HCEC 1CT (cell line): Measurements from ENCODE around the gene MIA.
"Not testable (repeated sequence)": the region's sequence is repeated elsewhere in the genome, so short reads cannot be mapped to it uniquely, and the experiment has no call there.

Experiments
- DNase-seq: peaks from one replicate; pipeline ENCODE4 v3.0.0-alpha.2; 2017

Gene MIA

DNA sequence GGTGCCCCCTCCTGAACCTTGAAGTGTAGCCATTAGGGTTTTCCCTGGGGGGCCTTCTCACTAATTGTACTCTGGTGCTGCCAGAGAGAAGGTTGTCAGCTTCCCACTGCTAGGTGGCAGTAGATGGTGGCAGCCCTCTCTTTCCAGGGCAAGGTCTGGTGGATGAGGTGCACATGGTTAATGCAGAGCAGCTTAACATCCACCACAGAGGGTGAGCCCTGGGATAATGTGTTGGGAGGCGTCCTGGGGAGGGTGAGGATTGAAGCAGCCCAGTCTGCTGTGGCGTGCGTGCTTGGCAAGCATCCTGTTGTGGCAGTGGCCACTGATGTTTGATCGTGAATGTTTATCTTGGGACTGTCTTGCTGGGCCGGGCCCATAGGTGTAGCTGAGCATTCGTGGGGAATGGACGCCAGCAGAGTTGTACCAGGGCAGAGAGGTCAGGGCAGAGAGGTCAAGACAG lies 29.5 kb downstream of the MIA start:
- no peak for DNase-seq

DNA sequence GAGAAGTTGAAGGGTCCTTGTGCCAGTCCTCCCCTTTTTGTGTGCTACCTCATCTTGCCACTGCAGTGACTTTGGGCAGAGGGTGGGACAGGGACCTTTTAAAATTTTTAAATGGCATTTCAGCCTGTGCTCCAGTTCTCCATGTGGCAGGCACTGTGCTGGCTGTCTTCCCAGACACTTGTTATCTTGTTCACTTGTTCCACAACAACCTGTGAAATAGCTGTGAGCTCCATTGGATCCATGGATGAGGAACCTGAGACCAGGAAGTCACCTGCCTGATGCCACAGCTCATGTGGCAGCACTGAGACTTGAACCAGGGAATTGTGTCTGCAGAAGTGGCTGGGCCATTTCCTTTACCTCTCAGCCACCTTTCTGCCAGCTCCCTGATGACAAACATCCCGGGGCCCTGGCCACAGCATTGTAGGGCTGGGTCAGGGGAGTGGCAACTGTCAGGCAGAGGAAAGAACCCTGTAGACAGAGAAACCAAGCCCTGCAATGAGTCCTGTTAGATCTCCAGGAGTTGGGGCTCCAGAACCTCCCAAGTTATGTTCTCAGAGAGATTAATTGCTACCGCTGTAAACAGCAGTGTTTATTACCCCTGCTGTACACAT lies 30.0 kb downstream of the MIA start:
- no peak for DNase-seq

DNA sequence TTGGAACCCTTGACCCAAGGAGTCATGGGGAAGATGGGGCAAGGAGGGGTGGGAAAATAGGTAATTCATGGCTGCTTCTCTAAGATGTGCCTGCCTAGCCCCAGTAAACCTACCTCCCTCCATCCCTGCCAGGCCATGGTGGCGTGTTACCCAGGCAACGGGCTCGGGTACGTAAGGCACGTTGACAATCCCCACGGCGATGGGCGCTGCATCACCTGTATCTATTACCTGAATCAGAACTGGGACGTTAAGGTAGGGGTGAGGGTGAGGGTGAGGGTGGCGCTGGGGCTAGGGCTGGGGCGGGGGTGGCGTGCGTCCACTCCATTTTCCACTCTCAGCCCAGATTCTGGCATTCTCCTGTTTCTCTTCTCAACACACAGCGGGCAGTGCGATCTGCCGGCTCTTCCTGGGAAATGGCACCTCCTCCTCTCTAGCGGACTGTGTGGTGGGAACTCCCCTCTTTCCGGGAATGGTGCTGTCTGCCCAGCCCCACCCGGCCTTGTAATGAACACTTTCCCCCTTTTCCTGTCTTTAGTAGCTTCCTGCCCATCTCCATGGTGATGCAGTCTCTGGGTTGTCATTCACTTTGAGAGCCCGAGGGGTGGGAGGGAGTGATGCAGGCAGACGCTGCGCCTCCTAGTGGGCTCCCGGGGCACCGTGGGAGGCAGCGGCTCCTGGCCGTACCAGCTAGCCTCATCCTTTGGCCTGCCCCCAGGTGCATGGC lies 31.3 kb downstream of the MIA start:
- peak; percentile 94 for DNase-seq

DNA sequence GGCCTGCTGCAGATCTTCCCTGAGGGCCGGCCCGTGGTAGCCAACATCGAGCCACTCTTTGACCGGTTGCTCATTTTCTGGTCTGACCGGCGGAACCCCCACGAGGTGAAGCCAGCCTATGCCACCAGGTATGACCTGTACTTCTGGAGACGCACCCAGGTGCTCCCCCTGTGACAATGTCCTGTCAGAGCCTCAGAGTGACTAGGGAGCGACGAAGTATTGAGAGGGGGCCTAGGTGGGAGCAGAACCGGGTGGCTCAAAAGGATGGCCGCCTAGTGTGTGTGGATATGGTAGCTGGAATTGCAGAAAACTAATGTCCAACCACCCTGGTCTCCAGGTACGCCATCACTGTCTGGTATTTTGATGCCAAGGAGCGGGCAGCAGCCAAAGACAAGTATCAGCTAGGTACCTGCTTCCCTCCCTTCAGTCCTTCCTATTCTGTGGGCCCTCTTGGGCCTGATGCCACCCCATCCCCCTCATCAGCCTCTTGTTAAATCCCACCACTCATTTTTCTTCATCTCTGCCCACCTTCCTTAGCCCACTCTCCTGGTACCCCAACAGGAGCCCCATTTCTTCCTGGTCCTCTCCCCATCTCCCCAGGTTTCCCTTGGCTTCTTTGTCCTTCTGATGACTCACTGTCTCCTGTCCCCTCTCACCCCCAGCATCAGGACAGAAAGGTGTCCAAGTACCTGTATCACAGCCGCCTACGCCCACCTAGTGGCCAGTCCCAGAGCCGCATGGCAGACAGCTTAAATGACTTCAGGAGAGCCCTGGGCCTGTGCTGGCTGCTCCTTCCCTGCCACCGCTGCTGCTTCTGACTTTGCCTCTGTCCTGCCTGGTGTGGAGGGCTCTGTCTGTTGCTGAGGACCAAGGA lies 32.1 kb downstream of the MIA start:
- no peak for DNase-seq

DNA sequence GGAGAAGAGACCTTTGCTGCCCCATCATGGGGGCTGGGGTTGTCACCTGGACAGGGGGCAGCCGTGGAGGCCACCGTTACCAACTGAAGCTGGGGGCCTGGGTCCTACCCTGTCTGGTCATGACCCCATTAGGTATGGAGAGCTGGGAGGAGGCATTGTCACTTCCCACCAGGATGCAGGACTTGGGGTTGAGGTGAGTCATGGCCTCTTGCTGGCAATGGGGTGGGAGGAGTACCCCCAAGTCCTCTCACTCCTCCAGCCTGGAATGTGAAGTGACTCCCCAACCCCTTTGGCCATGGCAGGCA lies 32.7 kb downstream of the MIA start:
- DNase-seq = no peak

DNA sequence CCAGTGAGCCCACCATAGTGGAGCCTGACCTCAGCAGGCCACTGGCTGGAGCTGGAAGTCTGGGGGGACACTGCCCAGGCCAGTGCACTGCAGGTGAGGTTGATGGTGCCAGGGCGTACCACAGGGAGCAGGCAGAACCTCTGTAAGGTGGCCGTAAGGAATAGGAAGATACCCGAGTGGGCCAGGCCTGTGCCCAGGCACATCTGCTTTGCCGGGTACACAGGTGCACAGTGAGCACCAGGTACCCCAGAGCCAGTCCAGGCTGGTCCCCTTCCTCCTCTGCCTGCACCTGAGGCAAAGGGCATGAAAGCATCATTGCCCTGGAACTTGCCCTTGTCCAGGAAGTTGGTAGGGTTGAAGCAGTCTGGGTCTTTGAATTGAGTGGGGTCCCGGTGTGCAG lies 33.2 kb downstream of the MIA start:
- DNase-seq = no peak

DNA sequence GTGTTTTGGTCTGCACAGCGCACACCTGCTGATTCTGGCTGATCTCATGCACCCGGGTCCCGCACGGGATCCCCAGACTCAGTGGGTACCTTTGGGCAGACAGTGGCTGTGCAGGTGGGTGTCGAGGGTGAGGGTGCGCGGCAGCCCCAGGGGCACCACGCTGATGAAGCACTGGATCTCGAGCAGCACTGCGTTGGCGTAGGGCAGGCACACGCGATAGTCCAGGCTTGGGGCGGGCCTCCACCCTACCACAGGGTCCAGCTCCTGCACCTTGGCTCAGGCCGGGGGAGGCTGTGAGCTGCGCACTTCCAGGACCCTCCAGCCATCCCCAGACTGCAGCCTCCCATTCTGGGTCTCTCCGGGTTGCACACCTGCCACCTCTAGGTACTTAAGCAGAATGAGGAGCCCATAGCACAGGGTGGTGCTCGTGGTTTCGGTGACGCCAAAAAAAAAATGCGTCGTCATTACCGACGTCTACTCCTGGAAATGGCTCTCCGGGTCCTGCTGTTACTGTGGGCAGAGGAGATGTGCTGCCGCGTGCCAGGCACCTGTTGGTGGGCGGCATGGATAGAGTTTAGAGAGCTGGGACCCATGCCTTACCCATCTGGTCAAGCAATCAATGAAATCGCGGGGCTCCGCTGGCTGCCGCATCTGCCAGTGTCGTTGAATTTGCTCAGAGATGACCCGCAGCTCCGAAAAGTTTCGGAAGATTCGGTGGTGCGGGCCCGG lies 34.2 kb downstream of the MIA start:
- no peak for DNase-seq

DNA sequence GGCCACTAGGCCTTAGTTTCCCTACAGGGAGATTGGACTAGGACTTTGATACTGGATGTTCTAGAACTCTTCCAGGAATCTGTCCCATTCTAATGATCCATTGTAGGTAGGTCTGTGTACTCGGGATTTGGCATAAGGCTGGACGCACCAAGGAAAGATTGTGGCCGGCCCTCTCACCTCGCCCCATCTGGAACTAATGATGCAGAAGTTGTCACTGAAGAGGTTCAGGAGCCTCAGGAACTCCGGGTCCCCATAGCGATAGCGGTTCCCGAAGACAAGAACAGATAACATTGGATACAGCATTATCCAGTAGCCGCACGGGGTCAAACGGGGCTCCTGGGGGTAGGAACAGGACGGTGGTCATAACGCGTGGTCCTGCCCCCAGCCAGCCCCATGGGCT lies 34.8 kb downstream of the MIA start:
- no peak for DNase-seq

DNA sequence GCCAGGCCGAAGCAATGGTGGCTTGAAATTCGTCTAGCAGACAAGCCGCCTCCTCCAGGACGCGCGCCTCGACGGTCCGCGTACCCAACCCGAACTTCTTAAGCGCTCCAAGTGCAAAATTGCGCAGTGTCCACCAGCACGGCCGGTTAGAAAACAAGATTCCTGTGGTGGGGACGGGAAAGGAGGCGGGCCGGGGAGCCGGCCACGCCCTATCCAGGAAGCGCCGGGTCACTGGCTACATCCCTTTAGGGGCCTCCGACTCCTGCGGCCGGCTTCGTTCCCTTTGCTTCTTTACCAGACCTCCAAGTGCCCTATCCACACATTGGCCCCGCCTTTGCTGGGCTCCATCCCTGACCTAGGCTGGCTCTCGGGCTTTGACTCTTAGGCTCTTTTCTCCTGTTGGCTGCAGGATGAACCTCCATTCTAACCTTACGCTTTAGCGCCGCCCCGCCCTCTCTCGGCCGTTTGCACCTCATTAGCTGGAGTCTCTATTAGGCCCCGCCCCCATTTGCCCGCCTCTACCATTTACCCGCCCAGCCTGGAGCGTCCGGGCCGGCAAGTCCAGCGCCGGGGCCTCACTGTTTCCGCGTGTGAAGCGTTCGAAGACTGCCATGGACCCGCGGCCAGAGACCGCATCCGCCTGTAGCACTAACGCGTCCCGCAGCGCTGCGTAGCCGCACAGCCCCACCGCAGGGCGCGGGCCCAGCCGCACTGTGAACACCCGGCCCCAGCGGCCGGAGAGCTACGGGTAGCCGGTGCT lies 35.5 kb downstream of the MIA start:
- peak; percentile 82 for DNase-seq

DNA sequence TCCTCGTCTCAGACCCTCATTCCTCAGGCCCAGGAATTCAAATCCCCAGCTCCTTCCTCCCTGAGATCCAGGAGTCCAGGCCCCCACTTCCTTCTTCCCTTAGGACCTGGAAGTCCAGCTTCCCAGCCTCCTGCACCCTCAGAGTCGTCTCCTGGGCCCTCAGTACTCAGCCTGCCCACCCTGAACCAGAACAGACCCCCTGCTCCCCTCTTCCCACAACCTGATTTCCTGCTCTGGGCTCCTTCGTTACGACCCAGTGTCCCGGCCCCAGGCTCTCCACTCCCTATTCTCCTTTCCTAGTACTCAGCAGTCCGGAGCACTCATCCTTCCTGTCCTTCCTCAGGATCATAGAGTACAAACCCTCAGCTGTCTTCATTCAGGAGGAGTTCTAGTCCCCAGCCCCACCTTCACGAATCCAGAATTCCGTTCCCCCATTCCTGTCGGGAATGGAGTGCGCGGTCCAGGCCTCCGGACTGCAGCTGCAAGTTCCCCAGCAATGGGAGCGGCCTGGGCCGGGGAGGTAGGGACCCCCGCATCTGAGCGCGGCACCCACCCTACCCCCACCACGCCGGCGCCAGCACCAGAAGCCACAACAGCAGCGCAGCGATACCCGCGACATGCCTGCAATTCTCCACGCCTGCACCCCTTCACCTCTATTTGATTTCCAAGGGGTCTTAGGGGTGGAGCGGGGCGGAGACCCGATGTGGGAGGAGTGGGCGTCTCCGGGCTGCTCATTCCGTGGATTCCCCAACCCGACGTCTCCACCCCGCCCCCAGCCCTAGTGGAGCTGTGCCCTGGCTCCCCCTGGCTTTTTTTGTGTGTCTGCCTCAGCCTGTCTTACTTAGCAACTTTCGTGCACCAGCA lies 36.4 kb downstream of the MIA start:
- no peak for DNase-seq

DNA sequence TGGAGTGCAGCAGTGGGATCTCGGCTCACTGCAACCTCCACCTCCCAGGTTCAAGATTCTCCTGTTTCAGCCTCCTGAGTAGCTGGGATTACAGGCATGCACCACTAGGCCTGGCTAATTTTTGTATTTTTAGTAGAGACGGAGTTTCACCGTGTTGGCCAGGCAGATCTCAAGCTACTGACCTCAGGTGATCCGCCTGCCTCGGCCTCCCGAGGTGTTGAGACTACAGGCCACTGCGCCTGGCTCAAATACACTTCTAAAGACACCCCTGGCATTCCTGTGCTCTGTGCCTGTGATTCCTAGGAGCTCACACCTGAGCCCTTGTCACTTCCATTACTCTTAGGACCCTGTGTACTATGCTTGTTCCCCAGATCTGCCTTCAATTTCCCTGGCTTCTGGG lies 37.2 kb downstream of the MIA start:
- DNase-seq = not testable (repeated sequence)

DNA sequence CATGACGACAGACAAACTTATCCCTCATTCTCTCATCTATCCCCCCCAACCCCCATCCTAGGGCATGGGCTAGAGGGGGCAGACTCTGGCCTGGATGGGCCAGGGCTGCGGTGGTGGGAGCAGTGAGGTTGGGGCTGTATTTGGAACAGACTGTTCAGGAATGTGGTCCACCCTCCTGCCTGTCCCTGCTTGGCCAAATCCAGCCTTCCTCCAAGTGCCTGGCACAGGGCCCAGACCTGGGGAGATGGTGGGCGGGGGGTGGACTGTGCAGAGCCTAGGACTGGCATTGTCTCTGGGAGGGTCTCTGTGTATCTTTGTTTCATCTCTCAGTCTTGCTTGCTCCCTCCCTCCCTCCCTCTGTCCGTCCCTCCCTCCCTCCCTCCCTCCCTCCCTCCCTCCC lies 37.9 kb downstream of the MIA start:
- no peak for DNase-seq

DNA sequence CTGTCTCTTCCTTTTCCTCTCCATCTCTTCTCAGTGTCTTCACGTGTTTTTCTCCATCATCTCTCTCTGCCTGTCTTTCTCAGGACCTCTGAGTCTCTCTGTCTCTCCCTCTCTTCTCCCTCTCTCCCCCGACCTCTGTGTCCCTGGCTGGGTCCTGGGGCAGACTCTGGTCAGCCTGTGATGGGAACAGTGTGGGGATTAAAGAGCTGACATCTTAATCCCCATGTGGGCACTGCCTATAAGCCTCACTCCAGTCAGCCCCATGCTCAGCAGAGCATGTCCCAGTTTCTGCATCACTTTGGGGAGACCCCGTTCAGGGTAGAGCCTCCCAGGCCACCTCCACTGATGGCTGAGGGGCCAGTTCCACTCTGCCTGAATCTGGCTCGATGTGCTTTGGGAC lies 39.9 kb downstream of the MIA start:
- DNase-seq = no peak

DNA sequence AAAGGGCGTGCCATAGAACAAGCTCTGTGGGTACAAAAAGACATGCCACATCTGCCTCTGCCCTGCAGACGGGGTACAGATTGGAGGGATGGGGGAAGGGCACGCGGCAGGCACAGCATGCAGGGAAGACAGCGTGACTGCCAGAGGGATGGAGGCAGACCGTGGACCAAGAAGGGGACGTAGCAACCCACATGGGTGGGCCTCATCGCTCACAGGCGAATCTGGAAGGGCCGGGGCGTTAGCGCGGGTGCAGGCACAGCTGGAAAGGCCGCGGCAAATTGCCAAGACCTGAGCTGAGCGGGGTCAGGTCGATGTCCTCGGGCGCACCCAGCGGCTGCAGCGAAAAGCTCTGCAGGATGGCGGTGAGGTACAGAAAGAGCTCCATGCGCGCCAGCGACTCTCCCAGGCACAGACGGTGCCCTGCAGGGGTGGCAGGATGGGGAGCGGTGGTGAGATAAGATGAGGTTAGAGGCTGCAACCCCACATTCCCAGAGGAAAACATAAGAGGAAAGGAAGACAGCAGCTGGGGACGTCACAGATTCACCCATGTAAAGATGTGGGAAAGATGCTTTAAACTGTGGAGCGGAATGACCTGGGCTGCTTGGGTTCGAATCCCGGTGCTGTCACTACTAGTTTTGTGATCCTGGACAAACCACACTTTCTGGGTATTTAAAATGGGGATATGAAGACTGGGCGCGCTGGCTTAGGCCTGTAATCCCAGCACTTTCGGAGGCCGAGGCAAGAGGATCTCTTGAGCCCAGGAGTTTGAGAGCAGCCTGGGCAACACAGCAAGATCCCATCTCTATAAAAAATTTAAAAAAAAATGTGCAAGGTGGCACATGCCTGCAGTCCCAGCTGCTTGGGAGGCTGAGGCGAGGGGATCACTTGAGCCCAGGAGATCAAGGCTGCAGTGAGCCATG lies 43.4 kb downstream of the MIA start:
- DNase-seq = peak; percentile 31

DNA sequence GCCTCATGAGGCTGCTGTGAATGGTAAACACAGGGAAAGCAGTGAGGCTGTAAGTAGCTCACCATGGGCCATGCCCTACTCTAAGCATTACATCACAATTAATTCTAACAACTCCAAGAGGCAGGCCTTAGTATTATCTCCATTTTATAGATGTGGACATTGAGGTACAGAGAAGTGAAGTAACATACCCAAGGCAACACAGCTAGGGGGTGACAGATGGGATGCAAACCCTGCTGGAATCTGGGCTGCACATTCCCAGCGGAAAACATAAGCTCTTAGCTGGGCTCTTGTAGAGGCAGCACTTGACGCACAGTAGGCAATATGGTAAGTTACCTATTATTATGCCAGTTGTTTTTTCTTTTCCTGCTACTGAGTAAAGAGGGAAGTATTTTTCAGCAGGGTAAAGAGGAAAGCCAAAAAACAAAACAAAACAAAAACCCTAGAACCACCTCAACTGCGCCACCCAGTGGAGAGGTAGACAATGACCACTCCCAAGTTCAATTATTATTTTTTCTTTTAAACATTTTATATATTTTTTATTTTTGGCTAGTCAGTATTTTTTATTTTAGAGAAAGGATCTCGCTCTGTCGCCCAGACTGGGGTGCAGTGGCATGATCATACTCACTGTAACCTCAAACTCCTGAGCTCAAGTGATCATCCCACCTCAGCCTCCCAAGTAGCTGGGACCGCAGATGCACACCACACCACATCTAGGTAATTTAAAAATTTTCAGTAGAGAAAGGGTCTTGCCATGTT lies 44.3 kb downstream of the MIA start:
- not testable (repeated sequence) for DNase-seq

DNA sequence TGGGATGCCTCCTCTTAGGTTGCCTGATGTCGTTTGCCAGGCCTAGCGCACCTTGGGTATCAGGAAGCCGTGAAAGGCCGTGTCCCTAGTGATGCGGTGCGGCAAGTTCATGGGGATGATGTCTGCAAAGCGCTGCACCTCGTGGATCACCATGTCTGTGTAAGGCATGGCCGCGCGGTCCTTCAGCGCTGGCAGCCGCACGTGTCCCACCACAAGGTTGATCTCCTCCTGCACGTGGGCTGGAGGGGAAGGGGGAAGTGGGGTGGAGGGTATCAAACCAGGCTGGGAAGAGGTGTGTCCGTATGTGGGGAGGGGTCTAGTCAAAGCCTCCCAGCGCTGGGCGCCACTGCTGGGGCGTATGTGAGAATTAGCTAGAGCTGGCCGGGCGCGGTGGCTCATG lies 46.8 kb downstream of the MIA start:
- no peak for DNase-seq

DNA sequence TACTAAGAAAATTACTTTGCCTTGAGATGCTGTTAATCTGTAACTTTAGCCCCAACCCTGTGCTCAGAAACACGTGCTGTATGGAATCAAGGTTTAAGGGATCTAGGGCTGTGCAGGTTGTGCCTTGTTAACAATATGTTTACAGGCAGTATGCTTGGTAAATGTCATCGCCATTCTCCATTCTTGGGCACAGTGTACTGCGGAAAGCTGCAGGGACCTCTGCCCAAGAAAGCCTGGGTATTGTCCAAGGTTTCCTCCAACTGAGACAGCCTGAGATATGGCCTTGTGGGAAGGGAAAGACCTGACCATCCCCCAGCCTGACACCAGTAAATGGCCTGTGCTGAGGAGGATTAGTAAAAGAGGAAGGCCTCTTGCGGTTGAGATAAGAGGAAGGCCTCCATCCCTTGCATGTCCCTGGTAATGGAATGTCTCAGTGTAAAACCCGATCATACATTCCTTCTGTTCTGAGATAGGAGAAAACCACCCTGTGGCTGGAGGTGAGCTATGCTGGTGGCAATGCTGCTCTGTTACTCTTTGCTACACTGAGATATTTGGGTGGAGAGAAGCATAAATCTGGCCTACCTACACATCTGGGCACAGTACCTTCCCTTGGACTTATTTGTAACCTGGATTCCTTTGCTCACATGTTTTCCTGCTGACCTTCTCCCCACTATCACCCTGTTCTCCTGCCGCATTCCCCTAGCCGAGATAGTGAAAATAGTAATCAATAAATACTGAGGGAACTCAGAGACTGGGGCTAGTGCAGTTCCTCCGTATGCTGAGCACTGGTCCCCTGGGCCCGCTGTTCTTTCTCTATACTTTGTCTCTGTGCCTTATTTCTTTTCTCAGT lies 47.6 kb downstream of the MIA start:
- not testable (repeated sequence) for DNase-seq

DNA sequence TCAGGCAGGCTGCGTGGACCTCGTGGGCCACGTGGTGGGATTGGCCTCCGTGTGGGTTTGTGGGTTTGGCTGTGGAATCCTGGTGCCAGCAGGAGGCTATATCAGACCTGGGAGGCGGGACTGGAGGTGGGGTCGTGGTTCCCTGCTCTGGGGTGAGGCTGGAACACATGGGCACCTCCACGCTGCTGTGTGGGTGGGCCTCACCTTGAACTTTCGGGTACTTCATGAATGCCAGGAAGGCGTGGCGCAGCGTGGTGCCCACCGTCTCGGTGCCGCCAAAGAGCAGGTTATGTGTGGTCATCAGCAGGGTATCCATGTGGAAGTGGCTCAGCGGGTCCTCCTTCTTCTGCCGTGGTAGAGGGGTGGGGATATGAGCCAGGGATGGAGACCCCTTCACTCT lies 49.6 kb downstream of the MIA start:
- DNase-seq = not testable (repeated sequence)
